K562 (cell line): ENCODE measurements around the gene GNAI3. TPM values are rescaled to one million over a fixed set of nuclear protein-coding genes. Genes with fewer than 3 reads are reported as not detected.

ENCODE experiments used
- ASH1L ChIP-seq: fragments of 450-650 bp; IDR thresholded peaks from 2 replicates; pipeline ENCODE4 v1.6.1; 2018; ENCODE audit warnings: borderline replicate concordance, mild to moderate bottlenecking, low read depth; ENCODE audit not compliant: partially characterized antibody
- CUX1 ChIP-seq: fragments of 200-800 bp; sonication (Bioruptor generic); IDR thresholded peaks from 2 replicates; pipeline ENCODE4 v1.6.1; 2016; ENCODE audit warnings: missing genetic modification characterization, missing compliant biosample characterization
- NCOA1 ChIP-seq: fragments of 450-650 bp; IDR thresholded peaks from 2 replicates; pipeline ENCODE4 v1.6.1; 2016; ENCODE audit warnings: low read depth
- PBX2 ChIP-seq, 2 experiments: IDR thresholded peaks in 1 of 2; conservative IDR thresholded peaks in 1 of 2; 2 replicates each; pipeline ENCODE4 v1.6.1; 2016; ENCODE audit warnings: low read depth in 2 of 2, mild to moderate bottlenecking in 1 of 2, missing compliant biosample characterization in 1 of 2, missing genetic modification characterization in 1 of 2, moderate library complexity in 1 of 2
- PTTG1 ChIP-seq: fragments of 450-650 bp; IDR thresholded peaks from 2 replicates; pipeline ENCODE4 v1.6.1; 2016; ENCODE audit warnings: low read depth, mild to moderate bottlenecking, missing genetic modification characterization, missing compliant biosample characterization
- RNF219 ChIP-seq: fragments of 250-450 bp; sonication (Bioruptor Pico); IDR thresholded peaks from 2 replicates; pipeline ENCODE4 v1.5.0; 2022; ENCODE audit warnings: mild to moderate bottlenecking
- UBTF ChIP-seq, 2 experiments: IDR thresholded peaks; 2 replicates each; pipeline ENCODE4 v1.6.1; 2012; ENCODE audit warnings: improper control_type of control experiment in 2 of 2, low read depth in 2 of 2, low read length in 2 of 2, borderline replicate concordance in 1 of 2
- polyA plus RNA-seq, 8 experiments: library from polyadenylated mRNA; depleted of rRNA in 4 of 8; stranded (reverse) in 5 of 8; unstranded in 3 of 8; fragments of >200 nt; fragmentation: Nextera tagmentation in 2 of 8; fragmentation: Illumina TruSeq in 1 of 8; extraction: Ambion mirVana in 2 of 8; extraction: Trizol in 1 of 8; gene quantifications; 2 replicates each; pipeline versions ENCODE4 v1.2.1 to v1.2.3, GENCODE V29; 2011 to 2014; ENCODE audit warnings: inconsistent platforms in 1 of 8, missing spikeins in 1 of 8
- total RNA-seq, 7 experiments: library from RNA; depleted of rRNA in 6 of 7; stranded (reverse); fragments of >200 nt in 6 of 7; fragmentation: Illumina TruSeq in 2 of 7; extraction: Trizol in 2 of 7; gene quantifications; 2 replicates each; pipeline versions ENCODE4 v1.2.1 to v1.2.3, GENCODE V29; 2011 to 2021; ENCODE audit warnings: low replicate concordance in 1 of 7
- TF ChIP-seq, protein P1 (sequence below), 2 experiments: fragments of 200-800 bp in 1 of 2; sonication (Bioruptor generic) in 1 of 2; sonication (generic) in 1 of 2; formaldehyde crosslinking in 1 of 2; IDR thresholded peaks in 1 of 2; conservative IDR thresholded peaks in 1 of 2; 2 replicates each; pipeline versions ENCODE4 v1.5.0 to v1.6.1; 2016 to 2020; ENCODE audit warnings: missing compliant biosample characterization in 1 of 2, missing genetic modification characterization in 1 of 2, missing genetic modification reagents in 1 of 2

The GNAI3 gene
- total and polyA plus RNA-seq, 9 of the 15 experiments (the other 6 are each of a cell fraction or from before 2014, with no cell fraction given) = 6.3 to 13.2 (median 8.9) TPM

DNA sequence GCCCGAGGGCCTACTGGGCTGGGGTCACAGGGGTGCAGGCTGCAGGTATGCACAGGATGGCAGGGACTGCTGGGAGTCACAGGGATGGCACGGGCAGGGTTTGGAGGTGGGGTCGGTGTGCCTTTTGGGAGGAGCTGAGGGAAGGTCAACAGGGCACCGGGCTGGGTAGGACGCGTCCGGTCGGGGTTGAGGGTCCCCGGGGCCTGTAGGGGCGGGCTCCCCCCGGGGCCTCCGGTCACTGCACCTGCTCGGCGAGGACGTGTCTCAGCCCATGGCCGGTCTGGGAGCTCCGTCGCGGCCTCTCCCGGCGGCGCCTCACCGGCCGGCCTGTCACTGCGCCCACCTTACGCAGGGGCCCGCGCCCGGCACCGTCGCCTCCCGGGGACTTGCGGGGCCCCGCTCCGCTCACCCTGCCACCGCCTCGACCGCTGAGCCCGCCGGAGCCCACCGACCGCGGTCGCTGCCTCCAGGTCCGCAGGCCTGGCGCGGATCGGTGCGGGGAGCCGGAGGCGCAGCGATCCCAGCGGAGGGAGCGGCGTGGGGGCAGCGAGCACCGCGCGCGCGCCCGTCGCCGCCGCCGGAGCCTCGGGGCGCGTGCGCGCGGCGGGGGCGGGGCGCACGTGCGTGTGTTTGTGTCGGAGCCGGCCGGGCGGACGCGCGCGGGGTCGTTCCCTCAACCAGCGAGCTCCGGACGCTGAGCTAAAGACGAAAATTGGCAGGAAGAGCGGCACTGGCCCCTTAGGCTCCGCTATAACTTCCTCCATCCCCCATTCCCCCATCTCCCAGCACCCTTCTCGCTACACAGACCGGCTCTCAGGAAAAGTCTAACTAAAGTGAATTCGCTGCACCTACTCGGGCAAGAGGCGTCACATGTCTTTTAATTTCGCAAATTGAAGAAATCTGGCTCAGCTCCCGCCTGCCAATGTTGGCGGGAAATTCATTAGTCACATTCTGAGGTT is 39.0 kb upstream of the GNAI3 start, which contains the start of gene AMIGO1 (continued):
- TF ChIP-seq PBX2 (CRISPR knock-in tag; IDR thresholded peaks at IDR 0.05; ENCODE audit: low read depth) (no peak), PBX2 (tag; conservative IDR thresholded peaks at IDR 0.05; ENCODE audit: low read depth) (no peak), ASH1L (no peak), CUX1 (no peak), PTTG1 (tag) (no peak), UBTF (IDR thresholded peaks at IDR 0.05; ENCODE audit: borderline replicate concordance in 1 of 2, low read depth in 2 of 2, low read length in 2 of 2) (no peak), RNF219 (CRISPR knock-in tag) (no peak), NCOA1 (no peak)
- TF ChIP-seq, protein P1, sequence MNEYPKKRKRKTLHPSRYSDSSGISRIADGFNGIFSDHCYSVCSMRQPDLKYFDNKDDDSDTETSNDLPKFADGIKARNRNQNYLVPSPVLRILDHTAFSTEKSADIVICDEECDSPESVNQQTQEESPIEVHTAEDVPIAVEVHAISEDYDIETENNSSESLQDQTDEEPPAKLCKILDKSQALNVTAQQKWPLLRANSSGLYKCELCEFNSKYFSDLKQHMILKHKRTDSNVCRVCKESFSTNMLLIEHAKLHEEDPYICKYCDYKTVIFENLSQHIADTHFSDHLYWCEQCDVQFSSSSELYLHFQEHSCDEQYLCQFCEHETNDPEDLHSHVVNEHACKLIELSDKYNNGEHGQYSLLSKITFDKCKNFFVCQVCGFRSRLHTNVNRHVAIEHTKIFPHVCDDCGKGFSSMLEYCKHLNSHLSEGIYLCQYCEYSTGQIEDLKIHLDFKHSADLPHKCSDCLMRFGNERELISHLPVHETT (CRISPR knock-in tag; conservative IDR thresholded peaks at IDR 0.05 in 1 of 2, IDR thresholded peaks at IDR 0.05 in 1 of 2) = peak in 1 of 2 experiments; percentile 48; a peak in 1 of 4 replicates
